ENCODE data around the gene MGMT.
"Not testable (repeated sequence)": the region's sequence is repeated elsewhere in the genome, so short reads cannot be mapped to it uniquely, and the experiment has no call there.

Gene MGMT

GRCh38 chr10:129466703-129467358, at the start of gene MGMT:
Gene MGMT, plus strand, starts transcription at chr10:129467241.
- peak; percentile 98 for DNase-seq (ENCODE audit: low spot score)

DNA sequence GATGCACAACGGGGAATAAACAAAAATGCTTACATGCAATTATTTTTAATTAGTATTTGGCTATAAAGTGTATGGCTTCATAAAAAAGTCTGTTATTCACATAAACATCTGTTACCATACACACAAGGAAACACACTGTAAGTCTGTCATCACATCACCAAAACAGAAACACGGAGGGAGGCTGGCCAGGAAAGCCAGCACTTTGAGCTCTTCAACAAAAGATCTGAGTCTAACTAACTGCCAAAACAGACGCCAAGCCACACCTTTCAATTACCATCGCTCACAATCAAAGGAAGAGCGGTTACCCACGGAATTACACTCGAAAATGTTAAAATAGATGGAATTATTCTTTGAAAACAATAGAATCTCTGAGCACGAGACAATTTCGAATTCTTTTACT, 49.2 kb upstream of the MGMT start:
- DNase-seq (ENCODE audit: low spot score) = no peak

- DNase-seq (ENCODE audit: low spot score) = no peak
Observed at GRCh38 chr10:129418496-129419225, 48.4 kb upstream of the MGMT start.

GRCh38 chr10:129419397-129419796, 47.6 kb upstream of the MGMT start:
- no peak for DNase-seq (ENCODE audit: low spot score)

- no peak for DNase-seq (ENCODE audit: low spot score)
Observed at GRCh38 chr10:129421399-129422010, 45.5 kb upstream of the MGMT start.

DNA sequence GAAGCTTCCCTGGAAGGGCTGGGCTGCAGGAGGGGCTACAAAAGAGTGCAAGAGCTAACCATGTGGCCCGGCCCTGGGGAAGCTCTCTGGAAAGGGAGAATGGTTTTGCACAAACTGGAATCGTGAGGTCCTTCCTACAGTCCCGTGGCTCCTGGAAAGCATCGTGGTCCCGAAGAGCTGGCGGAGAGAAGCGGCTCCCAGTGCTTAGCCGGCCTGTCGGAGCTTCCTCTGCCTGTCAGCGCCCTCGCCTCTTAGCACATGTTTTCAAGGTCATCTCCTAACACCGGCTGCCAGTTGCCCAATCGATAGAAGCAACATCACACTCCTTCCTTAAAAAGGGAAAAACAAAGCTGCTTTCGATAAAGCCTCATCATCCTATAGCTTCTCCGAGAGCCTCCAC, 42.1 kb upstream of the MGMT start:
- DNase-seq (ENCODE audit: low spot score) = no peak

DNA sequence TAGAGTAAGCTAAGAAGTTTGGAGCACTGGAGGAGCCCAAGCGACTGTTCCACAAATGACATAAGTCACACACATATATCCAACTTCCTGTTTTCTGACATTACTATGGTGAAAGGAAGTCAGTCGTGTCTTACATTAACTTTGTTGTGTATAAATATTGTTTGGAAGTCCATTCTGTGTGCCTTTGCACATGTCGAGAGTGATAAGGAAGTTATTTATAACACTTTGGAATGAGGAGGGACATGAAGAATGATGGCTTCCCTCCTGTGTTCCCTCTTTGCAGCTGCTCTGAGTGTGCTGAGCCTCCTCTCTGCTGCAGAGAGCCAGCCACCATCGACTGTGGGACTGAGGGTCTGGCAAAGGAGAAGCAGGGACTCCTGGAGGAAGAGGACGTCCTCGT, 40.4 kb upstream of the MGMT start:
- no peak for DNase-seq (ENCODE audit: low spot score)

GRCh38 chr10:129433266-129433665, 33.8 kb upstream of the MGMT start:
- no peak for DNase-seq (ENCODE audit: low spot score)

GRCh38 chr10:129435724-129436123, 31.3 kb upstream of the MGMT start:
- not testable (repeated sequence) for DNase-seq (ENCODE audit: low spot score)

DNA sequence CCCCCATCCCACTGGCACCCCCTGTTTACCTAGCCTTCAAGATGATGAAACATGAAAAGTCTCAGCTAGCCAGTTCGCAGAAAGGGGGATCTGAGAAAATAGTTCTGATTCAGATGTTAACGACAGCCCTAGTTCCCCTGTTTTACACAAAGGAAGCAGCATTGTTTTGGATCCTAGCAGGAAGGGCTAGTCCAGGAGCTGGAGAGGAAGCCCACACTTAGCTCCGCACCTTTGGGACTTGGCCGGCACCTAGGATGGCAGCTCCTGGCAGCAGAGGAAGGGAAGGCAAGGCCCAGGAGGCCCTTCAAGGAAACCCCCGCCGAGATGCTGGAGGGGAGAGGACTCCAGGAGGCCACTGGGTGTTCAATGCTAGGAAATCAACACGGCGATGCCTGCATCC, 29.0 kb upstream of the MGMT start:
- no peak for DNase-seq (ENCODE audit: low spot score)

- DNase-seq (ENCODE audit: low spot score) = no peak
Observed at GRCh38 chr10:129440247-129440646, 26.8 kb upstream of the MGMT start.

DNA sequence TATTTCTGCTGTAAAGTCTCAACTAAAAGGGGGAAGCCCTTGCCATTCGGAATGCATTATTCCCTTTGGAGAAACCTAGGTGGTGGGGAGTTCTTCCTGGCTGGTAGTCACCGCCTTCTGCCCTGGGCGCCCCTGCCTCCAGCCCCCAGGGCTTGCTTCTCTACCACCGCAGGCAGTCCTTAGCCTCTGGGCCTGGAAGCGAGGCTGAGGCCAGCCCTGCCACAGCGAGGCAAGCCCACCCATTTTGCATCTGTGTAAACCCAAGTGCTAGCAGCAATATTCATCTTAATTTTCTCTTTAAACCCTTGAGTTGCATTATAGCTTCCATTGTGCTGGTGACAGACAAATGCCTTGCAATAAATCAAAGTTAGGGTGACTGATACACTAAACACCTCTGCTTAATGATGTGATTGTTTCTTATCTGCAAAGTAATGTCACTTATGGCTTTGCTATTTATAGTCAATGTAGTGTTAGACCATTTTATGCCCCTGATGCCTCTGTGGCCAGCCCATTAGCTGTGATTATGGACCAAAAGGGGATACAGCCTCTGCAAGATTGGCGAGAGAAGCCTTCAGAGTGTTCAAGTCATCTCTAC, 26.2 kb upstream of the MGMT start:
- no peak for DNase-seq (ENCODE audit: low spot score)

- no peak for DNase-seq (ENCODE audit: low spot score)
Observed at GRCh38 chr10:129441372-129442009, 25.6 kb upstream of the MGMT start.

DNA sequence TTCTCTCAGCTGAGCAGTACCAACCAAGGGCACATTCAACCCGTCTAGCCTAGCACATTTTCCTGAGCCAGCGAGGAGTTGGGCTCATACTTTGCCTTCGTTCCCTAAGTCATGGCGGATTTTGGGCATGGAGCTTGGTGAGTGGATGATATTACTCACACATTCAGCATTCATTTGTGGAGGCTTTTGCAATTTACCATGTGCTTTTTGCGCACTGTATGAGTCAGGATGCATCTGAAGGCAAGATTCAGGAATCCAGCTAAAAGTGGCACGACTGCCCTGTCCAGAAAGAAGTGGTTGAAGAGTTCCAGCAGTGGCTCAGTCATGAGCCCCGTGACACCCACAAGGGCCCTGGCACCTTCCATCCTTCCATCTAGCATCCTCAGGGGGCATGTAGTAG, 24.2 kb upstream of the MGMT start:
- no peak for DNase-seq (ENCODE audit: low spot score)

DNA sequence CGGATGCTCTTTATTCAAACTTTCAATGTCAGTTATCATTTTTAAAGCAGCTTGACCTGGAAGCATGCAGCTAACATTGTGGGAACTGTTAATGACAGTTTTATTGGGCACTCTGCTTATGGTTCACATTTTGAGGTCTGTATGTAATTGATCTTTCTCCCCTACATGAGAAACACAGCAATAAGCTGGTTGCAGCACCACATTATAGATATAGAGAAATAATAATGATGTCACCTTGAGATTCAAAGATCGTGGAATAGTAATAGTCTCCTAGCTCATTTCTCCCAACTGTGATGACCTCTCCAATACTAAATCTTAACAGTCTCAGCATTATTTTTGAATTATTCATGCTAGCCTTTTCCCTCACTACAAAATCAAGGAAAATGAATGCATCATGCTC, 22.7 kb upstream of the MGMT start:
- DNase-seq (ENCODE audit: low spot score) = no peak

DNA sequence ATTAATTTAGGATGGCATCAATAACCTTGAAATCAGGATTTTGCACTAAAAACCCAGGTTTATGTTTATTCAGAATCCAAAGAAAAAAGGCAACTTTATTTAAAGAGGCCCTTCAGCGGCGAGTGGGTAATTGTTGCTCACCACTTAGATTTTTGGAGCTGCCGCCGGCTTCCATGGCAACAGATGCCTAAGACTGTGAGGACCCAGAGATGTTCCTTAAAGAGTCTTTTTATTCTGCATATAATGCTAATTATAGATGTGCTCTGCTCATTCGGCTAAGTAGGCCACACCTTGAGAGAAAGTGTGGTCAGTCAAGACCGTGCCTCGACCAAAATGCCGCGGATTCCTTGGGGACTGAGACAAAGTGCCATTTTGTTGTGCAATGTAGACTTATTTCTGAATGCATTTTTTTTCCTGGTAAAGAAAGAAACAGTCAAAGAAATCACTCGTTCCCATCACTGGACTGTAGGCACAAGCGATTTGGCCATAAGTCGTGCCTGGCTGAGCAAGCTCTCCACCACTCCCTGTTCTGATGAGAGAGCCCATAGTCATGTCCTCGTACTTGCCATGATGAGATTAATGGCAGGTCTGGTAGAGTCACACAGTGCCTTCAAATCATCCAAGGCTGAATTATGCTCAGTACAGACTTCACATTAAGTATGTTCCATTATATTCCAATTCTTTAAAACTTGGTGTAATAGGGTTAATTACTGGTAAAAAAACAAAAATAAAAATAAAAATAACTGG, 21.4 kb upstream of the MGMT start:
- DNase-seq (ENCODE audit: low spot score) = no peak

- no peak for DNase-seq (ENCODE audit: low spot score)
Observed at GRCh38 chr10:129446183-129446581, 20.9 kb upstream of the MGMT start.

GRCh38 chr10:129447486-129447885, 19.6 kb upstream of the MGMT start:
- DNase-seq (ENCODE audit: low spot score) = no peak

DNA sequence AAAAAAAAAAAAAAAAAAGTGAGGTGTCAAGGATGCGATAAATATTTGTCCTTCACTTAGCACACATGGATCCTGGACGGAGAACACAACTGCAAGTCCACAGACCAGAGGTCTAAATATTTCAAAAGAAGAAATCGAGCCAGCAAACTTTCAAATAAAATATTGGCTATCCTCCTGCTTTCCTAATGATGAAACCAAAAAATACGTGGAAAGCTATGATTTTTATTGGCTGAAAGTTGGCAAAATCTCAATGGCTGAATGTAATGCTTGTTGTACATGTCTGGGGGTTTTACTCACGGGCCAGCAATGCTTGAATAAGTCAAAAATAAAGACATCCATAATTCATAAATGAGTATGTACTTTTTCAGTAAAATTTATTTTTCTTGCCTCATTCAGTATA, 19.0 kb upstream of the MGMT start:
- DNase-seq (ENCODE audit: low spot score) = no peak

DNA sequence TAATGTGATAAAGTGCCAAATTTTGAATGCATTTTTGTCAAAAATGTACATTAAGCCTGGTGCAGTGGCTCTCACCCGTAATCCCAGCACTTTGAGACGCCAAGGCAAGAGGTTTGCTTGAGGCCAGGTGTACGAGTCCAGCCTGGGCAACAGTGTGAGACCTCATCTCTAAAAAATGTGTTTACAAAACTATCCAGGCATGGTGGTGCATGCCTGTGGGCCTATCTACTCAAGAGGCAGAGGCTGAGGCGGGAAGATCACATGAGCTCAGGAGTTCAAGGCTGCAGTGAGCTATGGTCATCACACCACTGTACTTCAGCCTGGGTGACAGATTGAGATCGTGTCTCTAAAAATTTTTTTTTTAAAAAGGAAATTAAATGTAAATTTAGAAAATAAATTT, 18.5 kb upstream of the MGMT start:
- no peak for DNase-seq (ENCODE audit: low spot score)

DNA sequence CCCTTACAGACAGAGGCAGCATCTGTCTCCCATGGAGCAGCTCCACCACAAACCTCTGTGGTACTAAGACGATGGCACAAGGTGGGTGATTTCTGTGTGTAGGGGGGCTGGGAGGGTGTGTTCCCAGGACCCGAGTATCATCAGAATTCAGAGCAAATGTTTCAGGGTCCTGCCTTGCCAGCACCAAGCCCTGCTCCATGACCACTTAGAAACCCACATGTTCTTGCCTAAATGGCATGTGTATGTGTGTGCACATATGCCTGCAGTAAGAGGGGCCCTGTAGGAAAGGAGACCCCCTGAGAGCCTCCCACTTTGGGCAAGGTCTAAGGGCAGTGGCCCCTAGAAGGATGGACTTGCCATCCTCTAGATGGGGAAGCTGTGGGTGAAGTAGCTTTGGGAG, 17.1 kb upstream of the MGMT start:
- DNase-seq (ENCODE audit: low spot score) = no peak

GRCh38 chr10:129450391-129450790, 16.6 kb upstream of the MGMT start:
- no peak for DNase-seq (ENCODE audit: low spot score)

Measured in germinal center (tissue), 1 donor.